Lower leg skin (tissue), 3 donors: ENCODE results near the gene PIRT.

ENCODE experiments used
- POLR2A ChIP-seq, 2 donors: fragments of 450-650 bp; IDR thresholded peaks; one replicate each; pipeline ENCODE4 v1.6.1; 2016 to 2017; ENCODE audit warnings: antibody characterized with exemption in 2 of 2, mild to moderate bottlenecking in 1 of 2, moderate library complexity in 1 of 2
- TF ChIP-seq, protein P1 (sequence below), 3 donors: fragments of 450-650 bp; IDR thresholded peaks; one replicate each; pipeline ENCODE4 v1.5.1; 2016; ENCODE audit warnings: antibody characterized with exemption in 3 of 3, mild to moderate bottlenecking in 3 of 3, moderate library complexity in 2 of 3

GRCh38 chr17:10875984-10876555 is 38.2 kb upstream of the PIRT start:
- TF ChIP-seq, protein P1, sequence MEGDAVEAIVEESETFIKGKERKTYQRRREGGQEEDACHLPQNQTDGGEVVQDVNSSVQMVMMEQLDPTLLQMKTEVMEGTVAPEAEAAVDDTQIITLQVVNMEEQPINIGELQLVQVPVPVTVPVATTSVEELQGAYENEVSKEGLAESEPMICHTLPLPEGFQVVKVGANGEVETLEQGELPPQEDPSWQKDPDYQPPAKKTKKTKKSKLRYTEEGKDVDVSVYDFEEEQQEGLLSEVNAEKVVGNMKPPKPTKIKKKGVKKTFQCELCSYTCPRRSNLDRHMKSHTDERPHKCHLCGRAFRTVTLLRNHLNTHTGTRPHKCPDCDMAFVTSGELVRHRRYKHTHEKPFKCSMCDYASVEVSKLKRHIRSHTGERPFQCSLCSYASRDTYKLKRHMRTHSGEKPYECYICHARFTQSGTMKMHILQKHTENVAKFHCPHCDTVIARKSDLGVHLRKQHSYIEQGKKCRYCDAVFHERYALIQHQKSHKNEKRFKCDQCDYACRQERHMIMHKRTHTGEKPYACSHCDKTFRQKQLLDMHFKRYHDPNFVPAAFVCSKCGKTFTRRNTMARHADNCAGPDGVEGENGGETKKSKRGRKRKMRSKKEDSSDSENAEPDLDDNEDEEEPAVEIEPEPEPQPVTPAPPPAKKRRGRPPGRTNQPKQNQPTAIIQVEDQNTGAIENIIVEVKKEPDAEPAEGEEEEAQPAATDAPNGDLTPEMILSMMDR (IDR thresholded peaks at IDR 0.05): no peak
- TF ChIP-seq POLR2A (IDR thresholded peaks at IDR 0.05): no peak
